HepG2 (cell line): ENCODE results near the gene TNNT3.

Experiments
- EP300 ChIP-seq, 3 experiments: sonication (generic) in 1 of 3; formaldehyde crosslinking in 1 of 3; IDR thresholded peaks; 2 replicates each; pipeline versions ENCODE4 v1.5.1 to v1.6.1; 2011 to 2020; ENCODE audit warnings: low read depth in 2 of 3, low read length in 2 of 3, borderline replicate concordance in 1 of 3, improper control_type of control experiment in 1 of 3, mild to moderate bottlenecking in 1 of 3, missing genetic modification reagents in 1 of 3, moderate library complexity in 1 of 3
- FOXA1 ChIP-seq, 2 experiments: fragments of 450-650 bp in 1 of 2; sonication (generic) in 1 of 2; formaldehyde crosslinking in 1 of 2; IDR thresholded peaks; 2 replicates each; pipeline versions ENCODE4 v1.4.0 to v1.6.1; 2016 to 2020; ENCODE audit warnings: missing genetic modification reagents in 1 of 2
- GTF2F1 ChIP-seq: fragments of 150-350 bp; IDR thresholded peaks from 2 replicates; pipeline ENCODE4 v1.6.1; 2014; ENCODE audit warnings: low read length
- JUN ChIP-seq: sonication (generic); formaldehyde crosslinking; IDR thresholded peaks from 2 replicates; pipeline ENCODE4 v1.4.0; 2020; ENCODE audit warnings: mild to moderate bottlenecking, missing genetic modification reagents
- ZFX ChIP-seq: sonication (generic); formaldehyde crosslinking; IDR thresholded peaks from 2 replicates; pipeline ENCODE4 v1.4.0; 2020; ENCODE audit warnings: mild to moderate bottlenecking, low read depth, missing genetic modification reagents, moderate library complexity
- ZNF577 ChIP-seq: sonication (generic); formaldehyde crosslinking; IDR thresholded peaks from 2 replicates; pipeline ENCODE4 v1.4.0; 2020; ENCODE audit warnings: mild to moderate bottlenecking, low read depth, missing genetic modification reagents, borderline replicate concordance
- ZSCAN22 ChIP-seq: sonication (generic); formaldehyde crosslinking; IDR thresholded peaks from 2 replicates; pipeline ENCODE4 v1.4.0; 2020; ENCODE audit warnings: mild to moderate bottlenecking, missing genetic modification reagents
- ZSCAN9 ChIP-seq: IDR thresholded peaks from 2 replicates; pipeline ENCODE4 v1.6.1; 2016; ENCODE audit warnings: borderline replicate concordance
- TF ChIP-seq, protein P1 (sequence below): sonication (generic); formaldehyde crosslinking; IDR thresholded peaks from 2 replicates; pipeline ENCODE4 v1.5.0; 2020; ENCODE audit warnings: missing genetic modification reagents, mild to moderate bottlenecking, borderline replicate concordance
- TF ChIP-seq, protein P2 (sequence below): sonication (generic); formaldehyde crosslinking; IDR thresholded peaks from 2 replicates; pipeline ENCODE4 v1.5.0; 2020; ENCODE audit warnings: mild to moderate bottlenecking, missing genetic modification reagents, moderate library complexity
- TF ChIP-seq, protein P3 (sequence below): sonication (generic); formaldehyde crosslinking; IDR thresholded peaks from 2 replicates; pipeline ENCODE4 v1.4.0; 2020; ENCODE audit warnings: missing genetic modification reagents

DNA sequence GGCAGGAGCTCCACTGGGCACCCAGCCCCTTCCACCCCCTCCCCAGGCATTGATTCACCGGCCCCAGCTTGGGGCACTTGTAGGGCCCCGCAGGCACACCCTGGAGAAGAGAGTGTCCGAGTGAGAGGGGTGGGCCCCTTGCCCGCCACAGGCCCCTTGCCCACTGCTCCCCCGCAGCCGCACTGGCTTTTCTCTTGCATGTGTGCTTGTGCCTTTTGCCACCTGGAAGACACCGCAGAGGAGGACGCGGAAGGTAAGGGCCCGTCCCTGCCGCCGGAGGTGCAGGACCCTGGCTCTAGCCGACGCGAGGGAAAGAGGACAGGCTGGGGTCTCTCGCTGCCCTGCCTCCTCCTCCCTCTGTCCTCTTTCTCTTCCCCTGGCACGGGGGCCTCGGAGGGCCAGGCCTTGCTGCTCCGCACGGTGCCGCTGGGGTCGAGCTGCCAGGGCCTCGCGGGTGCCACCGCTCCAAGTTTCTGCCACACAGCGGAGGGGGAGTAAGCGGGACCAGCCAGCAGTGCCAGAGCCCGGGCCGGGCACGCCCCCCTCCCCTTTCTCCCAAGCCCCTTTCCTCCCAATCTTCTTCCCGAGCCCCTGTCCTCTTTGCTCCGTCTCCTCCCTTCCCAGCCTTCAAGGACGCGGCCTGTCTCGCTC, 9.5 kb downstream of the TNNT3 start:
- TF ChIP-seq JUN (no peak), ZFX (CRISPR knock-in tag) (no peak), EP300 (IDR thresholded peaks at IDR 0.05; ENCODE audit: low read depth in 2 of 2, low read length in 2 of 2) (no peak), EP300 (CRISPR knock-in tag; IDR thresholded peaks at IDR 0.05; ENCODE audit: borderline replicate concordance) (no peak), FOXA1 (IDR thresholded peaks at IDR 0.05) (no peak), FOXA1 (CRISPR knock-in tag; IDR thresholded peaks at IDR 0.05) (no peak), GTF2F1 (no peak), ZSCAN9 (CRISPR knock-in tag) (no peak), ZSCAN22 (CRISPR knock-in tag) (no peak), ZNF577 (CRISPR knock-in tag) (no peak)
- TF ChIP-seq, protein P1, sequence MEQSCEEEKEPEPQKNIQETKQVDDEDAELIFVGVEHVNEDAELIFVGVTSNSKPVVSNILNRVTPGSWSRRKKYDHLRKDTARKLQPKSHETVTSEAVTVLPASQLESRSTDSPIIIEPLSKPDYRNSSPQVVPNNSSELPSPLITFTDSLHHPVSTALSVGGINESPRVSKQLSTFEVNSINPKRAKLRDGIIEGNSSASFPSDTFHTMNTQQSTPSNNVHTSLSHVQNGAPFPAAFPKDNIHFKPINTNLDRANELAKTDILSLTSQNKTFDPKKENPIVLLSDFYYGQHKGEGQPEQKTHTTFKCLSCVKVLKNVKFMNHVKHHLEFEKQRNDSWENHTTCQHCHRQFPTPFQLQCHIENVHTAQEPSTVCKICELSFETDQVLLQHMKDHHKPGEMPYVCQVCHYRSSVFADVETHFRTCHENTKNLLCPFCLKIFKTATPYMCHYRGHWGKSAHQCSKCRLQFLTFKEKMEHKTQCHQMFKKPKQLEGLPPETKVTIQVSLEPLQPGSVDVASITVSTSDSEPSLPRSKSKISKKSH (CRISPR knock-in tag): no peak
- TF ChIP-seq, protein P2, sequence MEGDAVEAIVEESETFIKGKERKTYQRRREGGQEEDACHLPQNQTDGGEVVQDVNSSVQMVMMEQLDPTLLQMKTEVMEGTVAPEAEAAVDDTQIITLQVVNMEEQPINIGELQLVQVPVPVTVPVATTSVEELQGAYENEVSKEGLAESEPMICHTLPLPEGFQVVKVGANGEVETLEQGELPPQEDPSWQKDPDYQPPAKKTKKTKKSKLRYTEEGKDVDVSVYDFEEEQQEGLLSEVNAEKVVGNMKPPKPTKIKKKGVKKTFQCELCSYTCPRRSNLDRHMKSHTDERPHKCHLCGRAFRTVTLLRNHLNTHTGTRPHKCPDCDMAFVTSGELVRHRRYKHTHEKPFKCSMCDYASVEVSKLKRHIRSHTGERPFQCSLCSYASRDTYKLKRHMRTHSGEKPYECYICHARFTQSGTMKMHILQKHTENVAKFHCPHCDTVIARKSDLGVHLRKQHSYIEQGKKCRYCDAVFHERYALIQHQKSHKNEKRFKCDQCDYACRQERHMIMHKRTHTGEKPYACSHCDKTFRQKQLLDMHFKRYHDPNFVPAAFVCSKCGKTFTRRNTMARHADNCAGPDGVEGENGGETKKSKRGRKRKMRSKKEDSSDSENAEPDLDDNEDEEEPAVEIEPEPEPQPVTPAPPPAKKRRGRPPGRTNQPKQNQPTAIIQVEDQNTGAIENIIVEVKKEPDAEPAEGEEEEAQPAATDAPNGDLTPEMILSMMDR: no peak
- TF ChIP-seq, protein P3, sequence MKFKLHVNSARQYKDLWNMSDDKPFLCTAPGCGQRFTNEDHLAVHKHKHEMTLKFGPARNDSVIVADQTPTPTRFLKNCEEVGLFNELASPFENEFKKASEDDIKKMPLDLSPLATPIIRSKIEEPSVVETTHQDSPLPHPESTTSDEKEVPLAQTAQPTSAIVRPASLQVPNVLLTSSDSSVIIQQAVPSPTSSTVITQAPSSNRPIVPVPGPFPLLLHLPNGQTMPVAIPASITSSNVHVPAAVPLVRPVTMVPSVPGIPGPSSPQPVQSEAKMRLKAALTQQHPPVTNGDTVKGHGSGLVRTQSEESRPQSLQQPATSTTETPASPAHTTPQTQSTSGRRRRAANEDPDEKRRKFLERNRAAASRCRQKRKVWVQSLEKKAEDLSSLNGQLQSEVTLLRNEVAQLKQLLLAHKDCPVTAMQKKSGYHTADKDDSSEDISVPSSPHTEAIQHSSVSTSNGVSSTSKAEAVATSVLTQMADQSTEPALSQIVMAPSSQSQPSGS (CRISPR knock-in tag): no peak
